HepG2 (cell line): Measurements from ENCODE around the gene NRL. TPM values are rescaled to one million over a fixed set of nuclear protein-coding genes. Genes with fewer than 3 reads are reported as not detected.

Experiments
- AHR ChIP-seq: IDR thresholded peaks from 2 replicates; pipeline ENCODE4 v1.6.1; 2018; ENCODE audit warnings: missing genetic modification reagents, missing compliant biosample characterization
- ASH2L ChIP-seq: fragments of 300-600, 200-600 bp; sonication (generic); IDR thresholded peaks from 2 replicates; pipeline ENCODE4 v1.7.0; 2017; ENCODE audit warnings: low read depth, mild to moderate bottlenecking, moderate library complexity, mixed read lengths, low read length; ENCODE audit not compliant: insufficient read length
- ATM ChIP-seq: fragments of 450-650 bp; IDR thresholded peaks from 2 replicates; pipeline ENCODE4 v1.7.1; 2017; ENCODE audit warnings: mild to moderate bottlenecking, borderline replicate concordance
- CAMTA2 ChIP-seq: sonication (generic); formaldehyde crosslinking; IDR thresholded peaks from 2 replicates; pipeline ENCODE4 v1.4.0; 2020; ENCODE audit warnings: mild to moderate bottlenecking, missing genetic modification reagents, borderline replicate concordance
- CBX5 ChIP-seq: sonication (generic); formaldehyde crosslinking; IDR thresholded peaks from 2 replicates; pipeline ENCODE4 v1.4.0; 2020; ENCODE audit warnings: missing genetic modification reagents, borderline replicate concordance
- CREM ChIP-seq, 2 experiments: sonication (generic) in 1 of 2; formaldehyde crosslinking in 1 of 2; IDR thresholded peaks; 2 replicates each; pipeline versions ENCODE4 v1.4.0 to v1.6.1; 2016 to 2020; ENCODE audit warnings: antibody characterized with exemption in 1 of 2, mild to moderate bottlenecking in 1 of 2, missing genetic modification reagents in 1 of 2
- E2F5 ChIP-seq: sonication (generic); formaldehyde crosslinking; conservative IDR thresholded peaks from 2 replicates; pipeline ENCODE4 v1.4.0; 2020; ENCODE audit warnings: missing genetic modification reagents
- JDP2 ChIP-seq: sonication (generic); formaldehyde crosslinking; IDR thresholded peaks from 2 replicates; pipeline ENCODE4 v1.8.1; 2022; ENCODE audit warnings: missing genetic modification reagents, borderline replicate concordance
- PHF8 ChIP-seq: sonication (generic); formaldehyde crosslinking; IDR thresholded peaks from 2 replicates; pipeline ENCODE4 v1.5.0; 2020; ENCODE audit warnings: missing genetic modification reagents
- PLSCR1 ChIP-seq: sonication (generic); formaldehyde crosslinking; IDR thresholded peaks from 2 replicates; pipeline ENCODE4 v1.5.0; 2020; ENCODE audit warnings: missing genetic modification reagents, mild to moderate bottlenecking, borderline replicate concordance
- ZBED4 ChIP-seq: sonication (generic); formaldehyde crosslinking; IDR thresholded peaks from 2 replicates; pipeline ENCODE4 v1.4.0; 2020; ENCODE audit warnings: missing genetic modification reagents, borderline replicate concordance
- ZNF124 ChIP-seq: sonication (generic); formaldehyde crosslinking; IDR thresholded peaks from 2 replicates; pipeline ENCODE4 v1.4.0; 2020; ENCODE audit warnings: missing genetic modification reagents
- ZNF362 ChIP-seq: sonication (generic); formaldehyde crosslinking; IDR thresholded peaks from 2 replicates; pipeline ENCODE4 v1.4.0; 2020; ENCODE audit warnings: missing genetic modification reagents, mild to moderate bottlenecking, borderline replicate concordance
- ZNF441 ChIP-seq: sonication (generic); formaldehyde crosslinking; IDR thresholded peaks from 2 replicates; pipeline ENCODE4 v1.7.0; 2021; ENCODE audit warnings: missing genetic modification reagents, borderline replicate concordance
- ZNF569 ChIP-seq: sonication (generic); formaldehyde crosslinking; IDR thresholded peaks from 2 replicates; pipeline ENCODE4 v1.5.0; 2020; ENCODE audit warnings: mild to moderate bottlenecking, missing genetic modification reagents, moderate library complexity, borderline replicate concordance
- ZNF576 ChIP-seq: sonication (generic); formaldehyde crosslinking; IDR thresholded peaks from 2 replicates; pipeline ENCODE4 v1.4.0; 2020; ENCODE audit warnings: mild to moderate bottlenecking, missing genetic modification reagents
- ZNF619 ChIP-seq: sonication (generic); formaldehyde crosslinking; IDR thresholded peaks from 2 replicates; pipeline ENCODE4 v1.4.0; 2020; ENCODE audit warnings: mild to moderate bottlenecking, missing genetic modification reagents
- ZNF703 ChIP-seq: sonication (generic); formaldehyde crosslinking; IDR thresholded peaks from 2 replicates; pipeline ENCODE4 v1.5.1; 2020; ENCODE audit warnings: missing genetic modification reagents, mild to moderate bottlenecking, moderate library complexity, borderline replicate concordance
- ZNF724P ChIP-seq: sonication (generic); formaldehyde crosslinking; IDR thresholded peaks from 2 replicates; pipeline ENCODE4 v1.8.0; 2022; ENCODE audit warnings: missing genetic modification reagents, borderline replicate concordance
- ZNF766 ChIP-seq: sonication (generic); formaldehyde crosslinking; IDR thresholded peaks from 2 replicates; pipeline ENCODE4 v1.5.0; 2020; ENCODE audit warnings: missing genetic modification reagents, borderline replicate concordance
- ZNF780A ChIP-seq: sonication (generic); formaldehyde crosslinking; IDR thresholded peaks from 2 replicates; pipeline ENCODE4 v1.8.0; 2022; ENCODE audit warnings: mild to moderate bottlenecking, missing genetic modification reagents, moderate library complexity
- polyA plus RNA-seq, 8 experiments: library from polyadenylated mRNA; depleted of rRNA in 3 of 8; stranded (reverse) in 7 of 8; unstranded in 1 of 8; fragments of >200 nt; fragmentation: Illumina TruSeq in 4 of 8; extraction: Trizol in 4 of 8; gene quantifications; 2 replicates each; pipeline versions ENCODE4 v1.2.1 to v1.2.3, GENCODE V29; 2011 to 2016; ENCODE audit warnings: low read depth in 4 of 8, missing spikeins in 1 of 8, mixed read lengths in 1 of 8; ENCODE audit not compliant: insufficient read depth in 1 of 8
- total RNA-seq, 5 experiments: library from RNA; depleted of rRNA; stranded (reverse); fragments of >200 nt; fragmentation: Illumina TruSeq; extraction: Trizol; gene quantifications; 2 replicates each; pipeline ENCODE4 v1.2.3, GENCODE V29; 2016; ENCODE audit warnings: low read depth in 1 of 5

The NRL gene
- total and polyA plus RNA-seq, 2 of the 13 experiments (the other 11 are each of a cell fraction or from before 2014, with no cell fraction given), result 2.5 to 4.7 TPM

- peak; percentile 78 for TF ChIP-seq ZNF441 (CRISPR knock-in tag)
- TF ChIP-seq E2F5 (CRISPR knock-in tag), result peak; percentile 90
- no peak for TF ChIP-seq ATM
- TF ChIP-seq JDP2 (CRISPR knock-in tag), result no peak
- peak; percentile 96 for TF ChIP-seq CREM (IDR thresholded peaks at IDR 0.05)
- peak; percentile 91 for TF ChIP-seq CREM (CRISPR knock-in tag; IDR thresholded peaks at IDR 0.05)
- peak; percentile 89 for TF ChIP-seq PHF8 (CRISPR knock-in tag)
- TF ChIP-seq ZBED4 (CRISPR knock-in tag), result peak; percentile 27; the same call in 1 of the 2 replicates
- TF ChIP-seq ZNF766 (CRISPR knock-in tag), result peak; percentile 92
- TF ChIP-seq ZNF724P, result peak; percentile 52; the same call in 1 of the 2 replicates
- TF ChIP-seq CBX5 (CRISPR knock-in tag), result peak; percentile 98
- peak; percentile 98 for TF ChIP-seq AHR (CRISPR knock-in tag)
- TF ChIP-seq PLSCR1 (CRISPR knock-in tag), result no peak
- TF ChIP-seq ZNF124 (CRISPR knock-in tag), result peak; percentile 16; the same call in 1 of the 2 replicates
- peak; percentile 97; the same call in 1 of the 2 replicates for TF ChIP-seq ZNF619
- no peak for TF ChIP-seq ZNF780A (CRISPR knock-in tag)
- TF ChIP-seq ASH2L, result peak; percentile 86
- TF ChIP-seq CAMTA2 (CRISPR knock-in tag), result peak; percentile 99
- TF ChIP-seq ZNF703 (CRISPR knock-in tag), result no peak
- 0 out of 2 replicates have a peak, but pooled peaks have one; percentile 61 for TF ChIP-seq ZNF569 (CRISPR knock-in tag)
- TF ChIP-seq ZNF576, result no peak
- TF ChIP-seq ZNF362, result peak; percentile 31; the same call in 1 of the 2 replicates
These were observed at the start of gene NRL, which contains the start of gene DCAF11 (continued) for GRCh38 chr14:24114532-24115421.
